OCI-LY1 (cell line): ENCODE results near the gene GRK5.

Experiments
- CTCF ChIP-seq: fragments of 200-600 bp; sonication (generic), shearing (Covaris generic); IDR thresholded peaks from 2 replicates; pipeline ENCODE4 v1.5.1; 2017; ENCODE audit warnings: mild to moderate bottlenecking, antibody characterized with exemption, low read length, moderate library complexity, mixed read lengths
- EZH2 ChIP-seq: fragments of 200-600 bp; sonication (generic), shearing (Covaris generic); IDR thresholded peaks from 2 replicates; pipeline ENCODE4 v1.8.0; 2017; ENCODE audit warnings: borderline replicate concordance, mixed run types, mild to moderate bottlenecking, antibody characterized with exemption, low read length, moderate library complexity, mixed read lengths

DNA sequence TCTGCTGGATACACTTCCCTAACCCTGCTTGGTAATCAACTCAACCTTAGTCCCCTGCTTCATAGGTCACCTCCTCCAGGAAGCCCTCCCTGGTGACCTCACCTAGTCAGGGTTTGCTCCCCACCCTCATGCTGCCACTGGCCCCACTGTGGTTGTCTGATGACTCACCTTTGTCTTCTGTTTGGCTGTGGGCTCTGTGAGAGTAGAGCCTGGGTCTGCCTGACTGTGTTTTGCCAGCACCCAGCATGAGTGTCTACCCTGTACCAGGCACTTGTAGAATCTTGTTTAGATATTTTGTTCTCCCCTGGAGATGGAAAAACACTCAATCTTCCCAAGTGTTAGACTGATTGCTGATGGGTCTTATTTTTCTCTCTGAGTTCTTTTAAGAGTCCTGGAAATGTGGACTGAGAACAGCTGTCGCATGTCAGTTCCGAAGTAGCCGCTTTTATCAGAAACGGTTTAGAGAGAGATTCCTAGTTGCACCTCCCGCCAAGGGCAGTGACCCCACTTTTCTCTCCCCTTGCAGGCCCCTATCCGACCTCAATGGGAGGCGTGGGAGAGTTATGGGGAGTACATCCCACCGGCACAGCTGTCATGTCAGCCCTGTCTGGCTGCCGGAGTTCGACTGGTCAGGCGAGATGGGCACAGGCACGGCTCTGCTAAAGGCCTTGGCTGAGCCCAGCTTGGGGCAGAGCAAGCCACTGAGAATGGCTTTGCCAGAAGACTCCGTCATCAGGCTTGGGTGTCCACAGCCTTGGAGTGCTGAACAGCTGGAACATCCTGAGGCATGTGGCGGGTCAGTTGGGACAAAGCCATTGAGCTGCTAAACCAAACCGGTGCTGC, 134.3 kb downstream of the GRK5 start:
- TF ChIP-seq CTCF (no peak), EZH2 (no peak)
